Cardiac muscle cell (in vitro differentiated cells and primary cell): ENCODE measurements around the gene SPDYE3. TPM values are rescaled to one million over a fixed set of nuclear protein-coding genes. Genes with fewer than 3 reads are reported as not detected.
"Not testable (repeated sequence)": the region's sequence is repeated elsewhere in the genome, so short reads cannot be mapped to it uniquely, and the experiment has no call there.

ENCODE experiments used
- DNase-seq, 2 donors: peaks; one replicate each; pipeline versions ENCODE4 v3.0.0 to v3.0.0-alpha.2; 2010 to 2017; ENCODE audit warnings: low read depth in 1 of 2, low spot score in 1 of 2
- H3K27ac ChIP-seq: fragments of 200-600 bp; sonication (generic); 2 replicates; pipeline ENCODE4 v1.5.1; 2016
- H3K27me3 ChIP-seq: fragments of 200-600 bp; sonication (generic); 2 replicates; pipeline ENCODE4 v1.6.0; 2016; ENCODE audit warnings: control low read depth
- H3K36me3 ChIP-seq: fragments of 200-600 bp; sonication (generic); 2 replicates; pipeline ENCODE4 v1.5.1; 2016; ENCODE audit warnings: control low read depth
- H3K4me1 ChIP-seq: fragments of 200-600 bp; sonication (generic); 2 replicates; pipeline ENCODE4 v1.8.1; 2017; ENCODE audit warnings: low read depth, mild to moderate bottlenecking, mixed run types
- H3K4me3 ChIP-seq: fragments of 200-600 bp; sonication (generic); 2 replicates; pipeline ENCODE4 v1.5.1; 2016; ENCODE audit warnings: mild to moderate bottlenecking
- H3K9me3 ChIP-seq: fragments of 200-600 bp; sonication (generic); 2 replicates; pipeline ENCODE4 v1.5.1; 2017; ENCODE audit warnings: low read depth, mild to moderate bottlenecking, control low read depth
- polyA plus RNA-seq: library from polyadenylated mRNA; unstranded; fragments of >200 nt; fragmentation: Nextera tagmentation; extraction: Ambion mirVana; gene quantifications from 2 replicates; pipeline ENCODE4 v1.2.1, GENCODE V29; 2016
- total RNA-seq: library from RNA; depleted of rRNA; stranded (reverse); fragments of >200 nt; gene quantifications from 2 replicates; pipeline ENCODE4 v1.2.3, GENCODE V29; 2016

The SPDYE3 gene
- total and polyA plus RNA-seq, 2 experiments from 2014 or later: 8.9 TPM; not detected in 1

DNA sequence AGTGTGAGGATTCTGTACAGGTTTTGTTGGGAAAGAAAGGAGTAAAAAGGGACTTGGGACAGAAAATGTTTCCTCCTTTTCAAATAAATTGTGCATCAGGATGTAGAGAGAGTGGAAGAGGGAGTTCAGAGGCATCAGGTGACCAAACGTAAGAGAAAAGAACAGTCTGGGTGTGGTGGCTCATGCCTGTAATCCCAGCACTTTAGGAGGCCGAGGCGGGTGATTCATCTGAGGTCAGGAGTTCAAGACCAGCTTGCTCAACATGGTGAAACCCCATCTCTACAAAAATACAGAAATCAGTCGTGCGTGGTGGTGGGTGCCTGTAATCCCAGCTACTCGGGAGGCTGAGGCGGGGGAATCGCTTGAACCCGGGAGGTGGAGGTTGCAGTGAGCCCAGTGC, 12.2 kb upstream of the SPDYE3 start:
- not testable (repeated sequence) for H3K36me3 ChIP-seq, H3K27me3 ChIP-seq, H3K4me1 ChIP-seq, H3K27ac ChIP-seq, H3K9me3 ChIP-seq, H3K4me3 ChIP-seq
- peak in 1 of 2 donors; percentile 28 for DNase-seq

DNA sequence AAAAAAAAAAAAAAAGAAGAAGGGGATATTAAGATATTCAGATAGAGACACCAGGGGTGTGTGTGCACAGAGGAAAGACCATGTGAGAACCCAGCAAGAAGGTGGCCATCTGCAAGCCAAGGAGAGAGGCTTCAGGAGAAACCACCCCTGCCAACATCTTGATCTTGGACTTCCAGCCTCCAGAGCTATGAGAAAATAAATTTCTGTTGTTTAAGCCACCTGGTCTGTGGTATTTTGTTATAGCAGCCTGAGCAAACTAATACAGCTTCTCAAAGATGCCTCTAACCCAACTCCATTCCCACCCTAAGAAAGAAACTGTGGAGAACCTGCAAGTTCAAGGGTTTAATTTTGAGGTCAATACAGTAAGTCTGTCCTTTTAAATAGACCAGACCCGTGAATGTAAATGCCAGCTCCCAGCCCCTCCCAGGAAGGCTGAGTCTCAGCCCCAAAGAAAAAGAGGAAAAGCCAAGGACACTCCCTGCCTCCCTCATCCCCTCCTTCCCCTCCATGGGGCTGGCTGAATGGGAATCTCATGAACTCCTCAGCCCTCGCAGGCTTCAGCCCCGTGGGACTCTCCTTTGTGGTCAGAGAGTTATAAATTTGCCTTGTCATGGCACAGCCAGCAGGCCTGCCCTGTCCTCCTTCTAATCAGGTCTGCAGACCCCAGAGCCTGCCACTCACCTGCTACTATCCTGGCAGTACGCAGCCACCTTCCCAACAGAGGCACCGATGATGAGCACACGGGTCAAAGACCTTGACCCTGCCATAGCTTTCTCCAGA, 9.5 kb upstream of the SPDYE3 start:
- not testable (repeated sequence) for H3K27me3 ChIP-seq, H3K36me3 ChIP-seq, H3K4me1 ChIP-seq, H3K9me3 ChIP-seq, H3K27ac ChIP-seq, H3K4me3 ChIP-seq, DNase-seq

DNA sequence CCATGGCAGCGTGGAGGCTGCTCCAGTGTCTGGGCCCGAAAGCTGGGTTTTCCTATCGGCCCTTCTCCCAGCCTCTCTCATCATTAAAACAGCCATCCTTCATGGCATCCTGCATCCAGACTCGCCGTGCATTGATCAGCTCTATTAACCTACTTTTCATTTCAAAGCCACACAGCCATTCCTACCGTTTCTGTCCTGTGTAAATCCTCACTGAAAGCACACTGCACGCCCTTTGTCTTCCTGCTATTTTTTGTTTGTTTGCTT, 8.9 kb upstream of the SPDYE3 start:
- not testable (repeated sequence) for H3K4me1 ChIP-seq, H3K9me3 ChIP-seq, H3K36me3 ChIP-seq, H3K4me3 ChIP-seq, DNase-seq, H3K27ac ChIP-seq, H3K27me3 ChIP-seq

DNA sequence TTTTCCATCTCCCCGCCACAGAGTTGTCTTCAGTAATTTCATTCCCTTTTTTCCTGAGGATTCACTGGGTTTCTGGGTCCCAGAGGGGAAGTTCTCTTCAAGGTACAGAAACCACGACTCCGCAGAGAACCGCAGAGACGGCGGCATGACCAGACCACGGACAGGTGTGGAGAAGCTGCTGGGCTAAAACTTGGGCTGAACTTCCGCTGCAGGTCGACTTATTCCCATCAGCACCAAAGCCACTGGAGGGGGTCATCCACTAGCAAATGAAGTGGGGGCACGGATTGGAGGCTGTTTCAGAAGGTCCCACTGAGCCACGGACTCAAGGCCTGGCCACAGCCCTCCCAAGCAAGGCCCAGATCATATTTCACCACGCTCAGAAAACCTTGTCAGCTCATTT, 3.0 kb upstream of the SPDYE3 start:
- not testable (repeated sequence) for H3K27me3 ChIP-seq, H3K27ac ChIP-seq, DNase-seq, H3K4me1 ChIP-seq, H3K36me3 ChIP-seq, H3K9me3 ChIP-seq, H3K4me3 ChIP-seq

DNA sequence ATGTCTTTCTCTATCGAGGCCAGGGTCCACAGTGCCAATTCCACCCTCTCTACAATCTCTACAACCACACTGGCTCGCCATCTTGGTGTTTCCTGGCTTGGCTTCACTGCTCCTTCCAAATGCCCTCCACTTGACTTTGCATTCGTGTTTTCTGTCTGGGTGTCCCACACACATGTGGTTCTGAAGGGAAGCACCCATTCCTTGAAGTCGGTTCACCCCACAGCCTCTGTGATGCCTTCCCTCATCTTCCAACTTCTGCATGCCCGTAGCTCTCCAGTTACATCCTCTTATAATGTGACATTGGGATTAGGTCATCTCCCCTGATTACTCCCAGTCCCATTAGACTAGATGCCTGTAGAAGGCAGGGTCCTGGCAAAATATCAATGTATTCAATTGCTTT, 10.8 kb downstream of the SPDYE3 start:
- not testable (repeated sequence) for H3K4me1 ChIP-seq, H3K4me3 ChIP-seq, DNase-seq, H3K27ac ChIP-seq, H3K27me3 ChIP-seq, H3K9me3 ChIP-seq, H3K36me3 ChIP-seq

DNA sequence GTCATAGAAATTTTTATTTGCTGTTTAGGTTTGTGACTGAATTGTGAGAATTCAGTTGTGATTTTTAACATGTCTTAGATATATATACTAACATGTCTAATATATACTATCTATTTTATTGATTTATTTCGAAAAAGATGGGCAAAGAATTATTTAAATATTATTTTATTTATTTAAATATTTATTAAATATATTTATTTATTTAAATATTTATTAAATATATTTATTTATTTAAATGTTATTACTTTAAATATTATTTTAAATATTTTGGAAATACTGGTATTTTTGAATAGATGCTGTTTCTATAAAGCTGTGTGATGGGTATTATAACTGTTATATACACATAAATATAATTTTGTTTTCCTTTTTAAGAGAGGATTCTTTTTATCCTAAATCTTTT, 14.1 kb downstream of the SPDYE3 start:
- not testable (repeated sequence) for H3K36me3 ChIP-seq, H3K4me1 ChIP-seq, DNase-seq, H3K27ac ChIP-seq, H3K9me3 ChIP-seq, H3K27me3 ChIP-seq, H3K4me3 ChIP-seq

DNA sequence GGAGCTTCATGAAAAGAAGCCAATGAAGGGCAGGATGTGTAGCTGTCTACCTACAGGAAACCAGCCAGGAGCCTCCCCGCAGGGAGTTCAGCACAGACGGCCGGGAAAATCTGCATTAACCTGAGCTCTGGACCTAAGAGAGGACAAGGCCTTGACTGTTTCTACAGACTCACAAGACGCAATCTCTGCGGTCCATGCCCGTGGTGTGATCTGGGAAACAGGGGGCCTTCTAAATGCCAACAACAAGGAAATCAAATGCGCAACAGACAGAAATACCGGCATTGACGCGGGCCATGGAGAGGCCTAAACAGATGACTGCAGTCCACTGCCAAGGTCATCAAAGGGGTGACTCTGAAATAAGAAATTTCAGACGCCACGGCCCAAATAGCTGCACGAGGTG, 16.7 kb downstream of the SPDYE3 start:
- H3K4me1 ChIP-seq, H3K9me3 ChIP-seq, H3K27ac ChIP-seq, H3K36me3 ChIP-seq, H3K4me3 ChIP-seq, DNase-seq, H3K27me3 ChIP-seq: not testable (repeated sequence)

DNA sequence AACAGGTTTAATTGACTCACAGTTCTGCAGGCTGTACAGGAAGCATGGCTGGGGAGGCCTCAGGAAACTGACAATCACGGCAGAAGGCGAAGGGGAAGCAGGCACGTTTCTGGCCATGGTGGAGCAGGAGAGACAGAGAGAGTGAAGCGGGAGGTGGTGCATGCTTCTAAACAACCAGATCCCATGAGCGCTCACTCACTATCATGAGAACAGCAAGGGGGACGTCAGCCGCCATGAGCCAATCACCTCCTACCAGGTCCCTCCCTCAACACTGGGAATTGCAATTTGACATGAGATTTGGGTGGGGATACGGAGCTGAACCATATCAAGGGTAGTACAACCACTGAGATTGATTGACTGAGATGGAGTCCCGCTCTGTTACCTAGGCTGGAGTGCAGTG, 18.2 kb downstream of the SPDYE3 start:
- not testable (repeated sequence) for H3K4me1 ChIP-seq, H3K27me3 ChIP-seq, DNase-seq, H3K36me3 ChIP-seq, H3K27ac ChIP-seq, H3K9me3 ChIP-seq, H3K4me3 ChIP-seq

DNA sequence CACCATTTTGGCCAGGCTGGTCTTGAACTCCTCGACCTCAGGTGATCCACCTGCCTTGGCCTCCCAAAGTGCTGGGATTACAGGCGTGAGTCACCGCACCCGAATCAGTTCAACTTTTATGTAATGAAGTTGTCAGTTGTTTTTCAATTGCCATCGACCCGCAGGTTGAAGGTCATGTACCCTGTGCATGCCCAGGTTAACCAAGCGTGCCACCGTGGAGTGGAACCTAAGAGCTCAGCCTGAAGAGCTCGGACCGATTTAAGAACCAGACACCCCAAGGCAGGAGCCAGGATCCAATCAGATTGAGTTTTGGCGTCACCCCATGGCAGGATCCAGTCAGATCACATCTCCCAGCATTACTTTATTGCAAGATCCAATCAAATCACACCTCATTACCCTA, 19.4 kb downstream of the SPDYE3 start:
- H3K36me3 ChIP-seq, H3K27ac ChIP-seq, DNase-seq, H3K27me3 ChIP-seq, H3K4me3 ChIP-seq, H3K4me1 ChIP-seq, H3K9me3 ChIP-seq: not testable (repeated sequence)

DNA sequence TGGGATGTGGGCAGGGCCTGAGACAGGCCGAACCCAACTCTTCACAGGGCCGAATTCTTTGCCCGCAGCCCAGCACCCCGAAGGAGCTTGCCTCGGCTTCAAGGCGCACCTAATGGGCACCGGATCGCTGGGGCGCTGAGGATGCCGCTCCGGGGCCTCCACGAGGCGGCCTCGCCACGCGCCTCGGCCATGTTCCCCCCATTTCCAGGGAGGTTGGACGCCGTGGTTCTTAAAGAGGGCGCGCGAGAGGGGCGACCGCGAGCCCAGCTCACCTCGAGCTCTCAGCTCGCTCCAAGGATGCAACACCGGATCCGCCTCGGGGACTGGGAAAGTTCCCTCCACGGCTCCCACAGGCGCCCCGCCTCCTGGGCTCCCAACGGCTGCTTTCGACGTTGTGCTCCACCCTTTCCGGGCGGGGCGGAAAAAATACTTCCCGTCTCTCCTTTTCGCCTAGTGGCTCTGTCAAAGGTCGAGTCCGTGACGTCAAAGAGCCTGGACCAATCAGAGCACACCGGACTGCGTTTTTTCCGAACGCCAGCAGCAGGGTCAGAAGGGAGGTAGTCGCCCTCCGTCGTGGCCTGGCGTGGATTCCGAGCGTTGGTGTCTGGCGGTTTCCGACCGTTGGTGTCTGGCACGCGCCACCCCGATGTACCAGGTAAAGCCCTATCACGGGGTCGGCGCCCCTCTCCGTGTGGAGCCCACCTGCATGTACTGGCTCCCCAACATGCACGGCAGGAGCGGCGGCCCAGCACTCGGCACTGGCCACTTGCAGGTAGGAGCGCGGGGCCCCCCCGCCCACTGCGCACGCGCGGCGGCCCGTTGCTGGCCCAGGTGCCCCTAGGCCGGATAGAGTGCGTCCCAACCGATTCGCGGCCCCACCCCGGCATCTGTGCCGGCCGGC, 28.3 kb downstream of the SPDYE3 start:
- H3K4me1 ChIP-seq, H3K9me3 ChIP-seq, H3K36me3 ChIP-seq, H3K27me3 ChIP-seq: not testable (repeated sequence)
- peak; percentile 93 to 94 for DNase-seq
- Histone ChIP-seq H3K4me3 (peak overlapping the region; percentile 66), H3K27ac (peak overlapping the region; percentile 94)

DNA sequence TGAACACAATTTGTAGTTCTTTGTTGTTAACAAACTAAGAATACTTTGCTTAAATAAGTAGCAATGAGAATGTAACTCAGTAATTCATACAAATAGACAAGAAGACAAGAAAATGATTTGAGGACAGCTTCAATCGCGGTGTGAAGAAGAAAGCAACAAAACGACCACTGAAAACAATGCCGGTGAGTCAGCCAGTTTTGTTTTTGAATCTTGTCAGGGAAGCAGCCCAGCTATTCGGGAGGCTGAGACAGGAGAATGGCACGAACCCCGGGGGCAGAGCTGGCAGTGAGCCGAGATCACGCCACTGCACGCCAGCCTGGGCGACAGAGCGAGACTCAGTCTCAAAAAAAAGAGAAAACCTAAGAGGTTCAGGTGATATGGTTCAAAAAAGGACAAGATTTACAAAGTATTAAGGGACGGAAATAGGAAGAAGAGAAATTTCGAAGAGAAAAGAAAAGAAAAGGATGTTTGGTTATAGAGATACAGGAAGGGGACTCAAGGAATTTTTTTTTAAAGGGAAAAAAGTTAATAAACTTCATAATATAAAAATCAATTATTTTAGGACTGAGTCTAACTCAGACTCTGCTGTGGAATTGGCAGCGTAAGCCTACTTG, 30.7 kb downstream of the SPDYE3 start:
- H3K27ac ChIP-seq, H3K36me3 ChIP-seq, H3K4me1 ChIP-seq, DNase-seq, H3K27me3 ChIP-seq, H3K4me3 ChIP-seq, H3K9me3 ChIP-seq: not testable (repeated sequence)

DNA sequence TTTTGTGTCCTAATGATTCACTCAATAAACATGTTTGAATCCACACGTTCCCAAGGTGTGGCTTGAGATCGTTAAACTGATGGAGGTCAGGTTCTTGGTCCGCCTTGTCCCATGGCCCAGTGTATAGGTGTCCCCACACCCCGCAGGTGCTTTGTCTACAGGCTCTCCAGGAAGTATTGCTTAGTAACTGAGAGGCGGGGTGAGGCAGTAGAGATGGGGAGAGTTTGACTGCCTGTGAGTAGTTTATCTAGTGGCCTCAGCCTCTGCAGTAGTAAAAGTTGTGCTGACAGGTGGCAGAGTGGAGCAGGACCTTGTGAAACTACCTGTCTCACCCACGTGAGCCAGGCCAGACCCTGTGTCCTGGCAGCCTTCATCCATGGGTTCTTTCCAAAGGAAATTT, 33.8 kb downstream of the SPDYE3 start:
- Histone ChIP-seq H3K36me3 (peaks cover 15% of the 10 kb centered on the region), H3K27ac (peak overlapping the region; percentile 23)
- not testable (repeated sequence) for DNase-seq, H3K9me3 ChIP-seq, H3K4me1 ChIP-seq, H3K4me3 ChIP-seq, H3K27me3 ChIP-seq
